Measurements from ENCODE around the gene MYBPC2.

- no peak for TF ChIP-seq POLR2AphosphoS5 (IDR thresholded peaks at IDR 0.05; ENCODE audit: insufficient read depth in 1 of 2, low read depth in 1 of 2)
- no peak for TF ChIP-seq CTCF (IDR thresholded peaks at IDR 0.05)
Measured at GRCh38 chr19:50409347-50409746, 23.3 kb upstream of the MYBPC2 start.

Measured in vagina (tissue), 2 donors.